ENCODE data around the gene EMP2.

- TF ChIP-seq CTCF (IDR thresholded peaks at IDR 0.05; ENCODE audit: low read depth, low read length, poor library complexity, severe bottlenecking) (no peak), EZH2phosphoT487 (IDR thresholded peaks at IDR 0.05; ENCODE audit: borderline replicate concordance, low read length) (no peak)
Measured at GRCh38 chr16:10616419-10616755, 36.0 kb upstream of the EMP2 start.
